ENCODE results near the gene INCA1.

Gene INCA1

DNA sequence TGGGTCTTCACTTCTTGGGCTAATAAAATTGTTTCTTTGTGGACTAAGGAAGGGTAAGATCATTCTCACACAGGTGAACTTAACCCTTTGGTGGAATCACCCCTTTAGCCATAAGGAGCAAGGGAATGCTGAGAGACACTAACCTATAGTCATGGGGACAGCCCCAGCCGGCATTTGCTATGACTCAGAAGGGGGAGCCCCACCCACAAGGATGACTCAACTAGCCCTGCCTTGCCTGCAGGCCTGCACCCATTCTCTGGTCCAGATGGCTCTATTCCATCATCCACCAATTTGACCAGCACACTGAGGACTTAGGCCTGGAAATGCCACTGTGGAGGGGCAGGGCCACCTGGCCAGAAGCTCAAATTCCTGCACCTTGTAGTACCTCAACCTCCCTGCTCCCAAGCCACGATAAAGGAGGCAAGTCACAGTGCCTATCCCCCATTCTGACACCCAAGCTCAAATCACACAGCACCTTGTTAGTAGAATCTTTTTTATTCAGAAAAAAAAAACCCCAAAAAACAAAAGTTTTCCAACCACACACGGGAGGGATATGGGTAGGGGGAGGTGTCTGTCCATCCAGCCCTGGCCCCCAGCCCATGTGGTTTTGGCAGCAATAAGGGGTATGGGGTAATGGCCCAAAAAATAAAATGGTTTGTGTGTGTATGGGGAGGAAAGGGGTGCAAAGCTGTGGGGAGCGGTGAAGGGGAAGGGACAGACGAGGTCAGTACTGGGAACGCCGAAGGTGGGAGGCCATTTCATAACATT lies 52.0 kb downstream of the INCA1 start:
- H3K9me3 Mint-ChIP-seq: no peaks in the 10 kb centered on the region
- H3K27me3 Mint-ChIP-seq: no peaks in the 10 kb centered on the region
- H3K36me3 Mint-ChIP-seq (ENCODE audit: low read depth): peaks cover 85% of the 10 kb centered on the region
- H3K4me1 Mint-ChIP-seq (ENCODE audit: low read depth): peaks cover 72% of the 10 kb centered on the region
- peak overlapping the region; percentile 84 for H3K4me3 Mint-ChIP-seq
- intact Hi-C loops (cut with micrococcal nuclease): loop anchor here (5.0 kb wide), 2 partner anchors 38 to 42 kb away; partner anchors contain the start of gene CAMTA2
- H3K27ac Mint-ChIP-seq: peak overlapping the region; percentile 90

DNA sequence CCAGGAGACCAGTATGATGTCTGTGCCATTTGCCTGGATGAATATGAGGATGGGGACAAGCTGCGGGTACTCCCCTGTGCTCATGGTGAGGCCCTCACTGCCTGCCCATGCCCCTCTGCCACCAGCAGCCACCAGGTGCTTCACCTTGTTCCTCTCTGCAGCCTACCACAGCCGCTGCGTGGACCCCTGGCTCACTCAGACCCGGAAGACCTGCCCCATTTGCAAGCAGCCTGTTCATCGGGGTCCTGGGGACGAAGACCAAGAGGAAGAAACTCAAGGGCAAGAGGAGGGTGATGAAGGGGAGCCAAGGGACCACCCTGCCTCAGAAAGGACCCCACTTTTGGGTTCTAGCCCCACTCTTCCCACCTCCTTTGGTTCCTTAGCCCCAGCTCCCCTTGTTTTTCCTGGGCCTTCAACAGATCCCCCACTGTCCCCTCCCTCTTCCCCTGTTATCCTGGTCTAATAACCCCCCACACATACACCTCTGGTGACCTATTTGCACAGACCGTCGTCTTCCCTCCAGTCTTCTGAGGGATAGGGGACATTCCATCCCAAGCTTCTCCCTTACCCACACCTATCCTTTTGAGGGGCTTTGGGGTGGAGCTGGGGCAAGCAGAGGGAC lies 52.7 kb downstream of the INCA1 start:
- Mint-ChIP-seq H3K4me1 (ENCODE audit: low read depth) (peaks cover 69% of the 10 kb centered on the region), H3K27ac (peak overlapping the region; percentile 90), H3K36me3 (ENCODE audit: low read depth) (peaks cover 91% of the 10 kb centered on the region), H3K4me3 (peak overlapping the region; percentile 84), H3K9me3 (no peaks in the 10 kb centered on the region), H3K27me3 (no peaks in the 10 kb centered on the region)
- intact Hi-C loops (cut with micrococcal nuclease): loop anchor here (5.0 kb wide), 2 partner anchors 37 to 43 kb away; partner anchors contain the start of gene CAMTA2

DNA sequence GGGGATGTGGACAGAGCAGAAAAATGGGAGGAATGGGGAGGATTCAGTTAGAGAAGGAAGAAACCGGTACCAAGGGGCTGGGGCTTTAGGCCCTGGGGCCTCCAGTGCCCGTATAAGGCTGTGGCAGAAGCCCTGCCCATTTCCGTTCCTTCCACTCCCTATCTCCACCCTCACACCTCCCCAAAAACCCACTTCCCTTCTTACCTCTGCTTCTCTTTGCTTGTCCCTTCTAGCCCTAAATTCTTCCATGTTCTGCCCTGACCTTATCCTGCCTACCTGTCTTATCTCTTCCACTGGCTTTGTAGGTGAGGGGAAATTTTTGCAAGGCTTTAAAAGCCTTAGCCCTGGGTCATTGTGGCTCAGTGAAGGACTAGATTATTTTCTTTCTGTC lies 53.2 kb downstream of the INCA1 start:
- H3K4me1 Mint-ChIP-seq (ENCODE audit: low read depth): peaks cover 70% of the 10 kb centered on the region
- intact Hi-C loops (cut with micrococcal nuclease): no loop called here
- H3K36me3 Mint-ChIP-seq (ENCODE audit: low read depth): peaks cover 96% of the 10 kb centered on the region
- H3K9me3 Mint-ChIP-seq: no peaks in the 10 kb centered on the region
- H3K27me3 Mint-ChIP-seq: no peaks in the 10 kb centered on the region
- peak overlapping the region; percentile 84 for H3K4me3 Mint-ChIP-seq
- peak overlapping the region; percentile 90 for H3K27ac Mint-ChIP-seq

DNA sequence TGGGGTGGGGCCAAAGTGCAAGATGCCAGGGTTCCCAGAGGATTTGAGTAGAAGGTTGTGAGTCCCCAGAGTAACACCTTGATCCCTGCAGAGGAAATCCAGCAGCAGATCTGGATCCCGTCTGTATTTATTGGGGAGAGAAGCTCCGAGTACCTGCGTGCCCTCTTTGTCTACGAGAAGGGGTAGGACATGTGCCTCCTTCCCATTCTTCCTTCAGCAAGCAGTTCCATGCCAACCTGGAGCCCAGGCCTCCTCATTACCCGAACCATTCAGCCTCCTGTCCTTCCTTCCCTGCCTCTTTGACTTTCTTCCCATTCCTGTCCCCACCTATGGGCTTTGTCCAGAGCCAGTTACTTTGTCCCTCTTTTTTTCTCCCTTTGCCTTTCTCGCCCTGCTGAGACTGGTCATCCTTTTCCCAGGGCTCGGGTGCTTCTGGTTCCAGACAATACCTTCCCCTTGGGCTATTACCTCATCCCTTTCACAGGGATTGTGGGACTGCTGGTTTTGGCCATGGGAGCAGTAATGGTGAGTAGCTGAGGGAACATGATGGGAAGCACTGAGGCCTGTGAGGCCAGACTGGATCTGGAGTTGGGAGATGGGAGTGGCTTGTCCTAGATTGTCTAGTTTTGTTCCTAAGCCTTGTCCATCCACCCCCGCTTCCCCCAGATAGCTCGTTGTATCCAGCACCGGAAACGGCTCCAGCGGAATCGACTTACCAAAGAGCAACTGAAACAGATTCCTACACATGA lies 54.4 kb downstream of the INCA1 start:
- Mint-ChIP-seq H3K4me1 (ENCODE audit: low read depth) (peaks cover 77% of the 10 kb centered on the region), H3K4me3 (peak overlapping the region; percentile 21), H3K9me3 (no peaks in the 10 kb centered on the region), H3K36me3 (ENCODE audit: low read depth) (peaks cover 99% of the 10 kb centered on the region), H3K27me3 (no peaks in the 10 kb centered on the region), H3K27ac (peak overlapping the region; percentile 90)
- intact Hi-C loops (cut with micrococcal nuclease): no loop called here

DNA sequence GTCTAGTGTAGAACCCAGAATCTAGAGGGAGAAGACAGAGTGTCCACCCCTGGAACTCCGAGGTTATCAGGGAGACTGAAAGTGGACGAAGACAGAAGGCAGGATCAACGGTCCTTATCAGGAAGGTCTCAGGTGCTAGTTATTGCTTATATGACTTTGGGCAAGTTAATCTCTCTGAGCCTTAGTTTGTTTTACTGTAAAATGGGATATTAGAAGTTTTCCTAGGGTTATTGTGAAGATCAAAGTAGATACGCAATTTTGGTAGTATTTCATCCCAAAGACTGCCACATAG lies 56.1 kb downstream of the INCA1 start:
- no peaks in the 10 kb centered on the region for H3K27me3 Mint-ChIP-seq
- peaks cover 87% of the 10 kb centered on the region for H3K4me1 Mint-ChIP-seq (ENCODE audit: low read depth)
- peaks cover 99% of the 10 kb centered on the region for H3K36me3 Mint-ChIP-seq (ENCODE audit: low read depth)
- H3K27ac Mint-ChIP-seq: peak overlapping the region; percentile 90
- no peaks in the 10 kb centered on the region for H3K9me3 Mint-ChIP-seq
- peak overlapping the region; percentile 92 for H3K4me3 Mint-ChIP-seq
- intact Hi-C loops (cut with micrococcal nuclease): loop anchor here (2.0 kb wide), 1 partner anchor 26 kb away; the partner anchor contains the start of gene SPAG7

DNA sequence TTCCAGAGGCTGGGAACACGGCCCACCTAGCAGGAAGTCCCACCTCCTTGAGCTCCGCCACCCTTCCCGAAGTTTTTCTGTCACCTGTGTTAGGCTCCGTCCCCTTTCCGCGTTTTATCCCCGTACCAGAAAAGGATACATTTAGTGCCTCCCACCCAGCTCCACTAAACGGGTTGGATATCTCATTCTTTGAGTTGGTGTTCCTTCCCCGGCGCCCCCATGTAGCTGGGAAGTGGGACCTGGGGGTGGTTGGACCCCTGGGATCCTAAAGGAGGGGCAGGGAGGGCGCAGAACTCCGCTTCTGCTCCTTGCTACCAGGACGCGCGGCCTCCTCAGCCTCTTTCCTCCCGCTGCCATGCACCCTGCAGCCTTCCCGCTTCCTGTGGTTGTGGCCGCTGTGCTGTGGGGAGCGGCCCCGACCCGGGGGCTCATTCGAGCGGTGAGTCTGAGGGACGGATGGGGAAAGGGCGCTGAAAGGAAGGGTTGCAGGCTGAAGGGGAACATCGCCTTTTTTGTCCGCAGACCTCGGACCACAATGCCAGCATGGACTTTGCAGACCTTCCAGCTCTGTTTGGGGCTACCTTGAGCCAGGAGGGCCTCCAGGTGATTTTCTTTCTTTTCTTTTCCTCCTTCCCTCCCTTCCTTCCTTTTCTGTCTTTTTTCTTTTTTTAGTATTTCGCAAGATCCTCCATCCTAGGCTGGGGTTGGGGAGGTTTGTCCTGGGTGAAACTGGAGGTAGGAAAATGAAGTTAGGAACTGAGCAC lies 56.6 kb downstream of the INCA1 start:
- no peaks in the 10 kb centered on the region for H3K27me3 Mint-ChIP-seq
- peak overlapping the region; percentile 92 for H3K4me3 Mint-ChIP-seq
- peaks cover 99% of the 10 kb centered on the region for H3K36me3 Mint-ChIP-seq (ENCODE audit: low read depth)
- intact Hi-C loops (cut with micrococcal nuclease): loop anchor here (1.0 to 2.0 kb wide), 2 partner anchors 8 to 26 kb away; partner anchors contain the start of genes PFN1 and SPAG7
- H3K27ac Mint-ChIP-seq: peak overlapping the region; percentile 90
- peaks cover 87% of the 10 kb centered on the region for H3K4me1 Mint-ChIP-seq (ENCODE audit: low read depth)
- no peaks in the 10 kb centered on the region for H3K9me3 Mint-ChIP-seq

DNA sequence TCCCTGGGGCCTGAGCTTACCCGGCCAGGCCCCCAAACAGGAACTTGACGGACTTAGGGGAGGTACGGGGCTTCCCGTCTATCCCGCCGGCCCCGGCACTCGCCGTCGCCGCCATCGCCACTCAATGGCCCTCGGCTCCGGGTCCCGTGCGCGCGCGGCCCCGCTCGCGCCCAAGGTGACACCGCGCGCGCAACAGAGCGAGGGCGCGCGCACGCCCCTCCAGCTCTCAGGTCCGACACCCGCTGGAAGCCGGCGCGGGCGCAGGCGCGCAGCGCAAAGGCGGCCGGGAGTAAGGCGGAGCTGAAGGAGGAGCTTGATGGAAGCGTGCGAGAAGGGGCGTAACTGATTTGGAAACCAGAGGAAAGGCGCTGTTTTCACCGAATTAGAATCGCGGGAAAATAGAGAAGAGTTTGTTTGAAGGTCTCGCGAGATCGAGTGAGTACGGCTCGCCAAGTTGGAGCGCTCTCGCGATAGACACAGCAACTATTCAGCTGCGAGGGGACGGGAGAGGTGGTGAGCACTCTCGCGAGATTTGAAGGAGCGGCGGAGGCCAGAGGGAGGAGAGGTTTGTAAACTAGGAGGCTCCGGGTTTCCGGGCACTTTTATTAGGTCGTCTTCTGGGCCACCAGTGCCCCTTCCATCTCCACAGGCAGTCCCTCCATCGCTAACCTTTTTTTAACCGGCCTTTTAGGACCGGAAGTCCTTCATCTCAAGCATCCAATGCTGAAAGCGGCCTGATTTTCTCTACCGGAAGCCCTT lies 57.3 kb downstream of the INCA1 start, which contains the start of the genes RNF167 and SLC25A11:
Gene RNF167, plus strand, starts transcription at position 473 of the 759 bp plus-strand sequence. CDS start 642 bp downstream, outside the sequence.
Gene SLC25A11, minus strand, starts transcription at position 251 of the 759 bp plus-strand sequence. Its CDS starts 136 bp downstream, at position 115.
- intact Hi-C loops (cut with micrococcal nuclease): loop anchor here (1.0 to 2.0 kb wide), 2 partner anchors 8 to 27 kb away; partner anchors contain the start of genes PFN1 and SPAG7
- H3K4me1 Mint-ChIP-seq (ENCODE audit: low read depth): peaks cover 83% of the 10 kb centered on the region
- H3K36me3 Mint-ChIP-seq (ENCODE audit: low read depth): peaks cover 96% of the 10 kb centered on the region
- no peaks in the 10 kb centered on the region for H3K9me3 Mint-ChIP-seq
- H3K27me3 Mint-ChIP-seq: no peaks in the 10 kb centered on the region
- peak within 1 kb of the TSS; percentile 92 for H3K4me3 Mint-ChIP-seq
- peak within 1 kb of the TSS; percentile 90 for H3K27ac Mint-ChIP-seq

DNA sequence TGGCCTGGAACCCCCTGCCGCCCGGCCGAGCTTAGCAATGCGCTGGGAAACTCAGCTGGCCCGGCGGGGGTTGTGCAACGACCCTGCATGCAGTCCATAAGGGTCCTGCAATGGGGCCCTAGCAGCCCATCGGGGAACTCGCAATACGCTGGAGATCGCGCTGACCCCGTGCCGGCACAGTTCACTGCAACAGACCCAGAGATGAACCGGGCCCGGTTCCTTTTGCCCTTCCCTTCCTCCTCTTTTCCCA lies 57.9 kb downstream of the INCA1 start:
- H3K27ac Mint-ChIP-seq: peak overlapping the region; percentile 90
- no peaks in the 10 kb centered on the region for H3K27me3 Mint-ChIP-seq
- peaks cover 93% of the 10 kb centered on the region for H3K36me3 Mint-ChIP-seq (ENCODE audit: low read depth)
- H3K9me3 Mint-ChIP-seq: no peaks in the 10 kb centered on the region
- intact Hi-C loops (cut with micrococcal nuclease): no loop called here
- peak overlapping the region; percentile 92 for H3K4me3 Mint-ChIP-seq
- H3K4me1 Mint-ChIP-seq (ENCODE audit: low read depth): peaks cover 80% of the 10 kb centered on the region

DNA sequence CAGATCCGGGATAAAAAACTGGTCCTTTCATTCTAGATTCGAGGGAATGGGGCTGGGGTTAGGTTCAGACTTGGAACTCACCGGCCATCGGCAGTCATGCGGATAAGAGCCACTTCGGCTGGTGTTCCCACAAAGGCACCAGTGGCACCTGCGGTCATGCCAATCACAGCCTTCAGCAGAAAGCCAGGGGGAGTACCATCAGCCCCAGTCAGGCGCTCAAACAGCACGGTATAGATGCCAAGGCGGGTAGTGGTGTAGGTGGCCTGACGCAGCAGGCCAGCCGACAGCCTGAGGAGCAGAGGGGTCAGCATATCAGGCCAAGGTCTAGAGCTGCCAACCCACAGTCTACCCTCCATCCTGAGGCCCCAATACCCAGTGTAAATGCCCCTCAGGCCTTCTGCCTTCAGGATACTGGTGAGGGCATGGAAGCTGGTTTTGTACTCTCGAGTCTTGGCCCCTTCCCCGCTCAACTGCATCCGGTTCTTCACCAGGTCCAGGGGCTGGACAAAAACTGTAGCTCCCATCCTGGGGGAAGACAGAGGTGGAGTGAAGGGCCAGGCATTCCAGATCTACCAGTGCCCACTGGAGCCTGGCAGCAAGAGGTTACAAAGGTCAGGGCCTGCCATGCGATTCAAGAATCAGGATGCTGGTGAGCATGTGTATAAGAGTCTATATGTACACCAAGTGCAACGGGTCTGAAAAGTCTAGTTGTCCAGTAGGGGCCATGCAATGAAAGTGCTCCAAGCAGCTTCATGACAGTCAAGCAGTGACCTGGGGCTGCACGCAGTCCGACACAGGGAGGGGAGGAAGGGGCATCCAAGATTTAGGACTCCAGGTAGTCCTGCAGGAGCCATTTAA lies 58.4 kb downstream of the INCA1 start:
- H3K36me3 Mint-ChIP-seq (ENCODE audit: low read depth): peaks cover 90% of the 10 kb centered on the region

More for the DNA sequence above, 58.4 kb downstream of the INCA1 start:
- no peaks in the 10 kb centered on the region for H3K9me3 Mint-ChIP-seq
- peaks cover 2% of the 10 kb centered on the region for H3K27me3 Mint-ChIP-seq
- intact Hi-C loops (cut with micrococcal nuclease): no loop called here
- H3K4me3 Mint-ChIP-seq: peak overlapping the region; percentile 92
- peaks cover 80% of the 10 kb centered on the region for H3K4me1 Mint-ChIP-seq (ENCODE audit: low read depth)
- peak overlapping the region; percentile 90 for H3K27ac Mint-ChIP-seq

All from dendritic cell treated with granulocyte-macrophage colony-stimulating factor and Interleukin-4, amounts not matched to agents 40 ng/mL and 50 ng/mL, for 4 days (primary cell).